K562 (cell line): ENCODE measurements around the gene SLCO3A1. TPM values are rescaled to one million over a fixed set of nuclear protein-coding genes. Genes with fewer than 3 reads are reported as not detected.

Experiments used
- ATAC-seq: fragments of 200-7000 bp; cut with Tn5 transposase; 3 replicates; pipeline ENCODE4 v1.9.1; 2020; ENCODE audit warnings: moderate library complexity
- BruUV-seq: library from RNA; stranded (reverse); fragments of 400-500 nt; replicated peaks from 2 replicates; lab custom pipeline; 2021; lab: Mats Ljungman, UMichigan
- CTCF ChIA-PET: fragments of 300-600 bp; formaldehyde crosslinking; extraction: SDS; loops from one replicate; lab custom pipeline; 2021; ENCODE audit warnings: low intra/inter-chr PET ratio; lab: Yijun Ruan, JAX
- POLR2A ChIA-PET: fragments of 300-600, 350-650 bp; sonication (Branson Sonifier 250); formaldehyde crosslinking; extraction: SDS; loops from one replicate; lab custom pipeline; 2021; ENCODE audit warnings: antibody characterized with exemption, inconsistent platforms; lab: Yijun Ruan, JAX
- DNase-seq, 4 experiments: peaks; one replicate each; pipeline versions ENCODE4 v3.0.0 to v3.0.0-alpha.2; 2011 to 2018; ENCODE audit warnings: low spot score in 3 of 4, mixed read lengths in 3 of 4; ENCODE audit errors: extremely low read depth in 1 of 4
- FAIRE-seq: peaks from 2 replicates; lab custom pipeline; 2011; peaks lifted over from hg19 to GRCh38; lab: Jason Lieb, UNC
- H2AFZ ChIP-seq: 2 replicates; pipeline ENCODE4 v1.6.0; 2011; ENCODE audit warnings: low read depth, low read length, control low read depth, inconsistent platforms
- H3K27ac ChIP-seq: fragments of 200-600 bp; 3 replicates; pipeline ENCODE4 v1.8.0; 2011; ENCODE audit warnings: low read depth, mild to moderate bottlenecking, control low read depth, inconsistent platforms, low read length, moderate library complexity, mixed read lengths; ENCODE audit errors: extremely low read depth
- H3K27me3 ChIP-seq, 2 experiments: fragments of 300-600 bp in 1 of 2; 2 replicates in 1 of 2; 3 replicates in 1 of 2; pipeline versions ENCODE4 v1.6.0 to v1.8.0; 2011; ENCODE audit warnings: inconsistent platforms in 2 of 2, low read length in 2 of 2, mild to moderate bottlenecking in 1 of 2, mixed read lengths in 1 of 2, moderate library complexity in 1 of 2; ENCODE audit not compliant: control insufficient read depth in 2 of 2, insufficient read depth in 2 of 2
- H3K36me3 ChIP-seq: fragments of 300-600 bp; 3 replicates; pipeline ENCODE4 v1.8.0; 2011; ENCODE audit warnings: mild to moderate bottlenecking, low read length, inconsistent platforms; ENCODE audit not compliant: control insufficient read depth, insufficient read depth
- H3K4me1 ChIP-seq, 2 experiments: fragments of 200-600 bp in 1 of 2; replicated peaks in 1 of 2; 2 replicates in 1 of 2; 3 replicates in 1 of 2; pipeline versions ENCODE4 v1.5.1 to v1.8.0; 2011; ENCODE audit warnings: inconsistent platforms in 2 of 2, low read length in 2 of 2, mild to moderate bottlenecking in 1 of 2, mixed read lengths in 1 of 2, moderate library complexity in 1 of 2; ENCODE audit not compliant: control insufficient read depth in 2 of 2, insufficient read depth in 2 of 2
- H3K4me2 ChIP-seq: 2 replicates; pipeline ENCODE4 v1.6.1; 2011; ENCODE audit warnings: low read length, control low read depth, inconsistent platforms, mixed read lengths; ENCODE audit not compliant: insufficient read depth
- H3K4me3 ChIP-seq: fragments of 200-600 bp; sonication (generic), shearing (Covaris generic); 2 replicates; pipeline ENCODE4 v1.5.1; 2016; ENCODE audit warnings: control low read depth, inconsistent platforms
- H3K79me2 ChIP-seq: fragments of 200-600 bp; 3 replicates; pipeline ENCODE4 v1.8.0; 2011; ENCODE audit warnings: low read length, inconsistent platforms; ENCODE audit not compliant: control insufficient read depth, insufficient read depth
- H3K9ac ChIP-seq, 2 experiments: 2 replicates each; pipeline versions ENCODE4 v1.6.0 to v1.6.1; 2011; ENCODE audit warnings: low read depth in 2 of 2, low read length in 2 of 2, control low read depth in 1 of 2, inconsistent platforms in 1 of 2, mild to moderate bottlenecking in 1 of 2, mixed read lengths in 1 of 2; ENCODE audit not compliant: insufficient read depth in 1 of 2
- H3K9me1 ChIP-seq: one replicate; pipeline ENCODE4 v1.6.0; 2011; ENCODE audit warnings: inconsistent platforms, mild to moderate bottlenecking, low read length, moderate library complexity; ENCODE audit not compliant: control insufficient read depth, insufficient read depth
- H3K9me3 ChIP-seq: replicated peaks from 2 replicates; pipeline ENCODE4 v1.5.1; 2011; ENCODE audit warnings: low read depth, low read length, inconsistent platforms; ENCODE audit not compliant: control insufficient read depth, insufficient read depth
- H4K20me1 ChIP-seq: replicated peaks from 2 replicates; pipeline ENCODE4 v1.6.1; 2011; ENCODE audit warnings: low read length, inconsistent platforms, mixed read lengths; ENCODE audit not compliant: control insufficient read depth, insufficient read depth
- NFYB ChIP-seq: IDR thresholded peaks from 2 replicates; pipeline ENCODE4 v1.6.1; 2011; ENCODE audit warnings: mild to moderate bottlenecking, moderate library complexity; ENCODE audit not compliant: insufficient read length; ENCODE audit errors: extremely low read depth
- ZBTB8A ChIP-seq: fragments of 450-650 bp; IDR thresholded peaks from 2 replicates; pipeline ENCODE4 v1.6.1; 2018; ENCODE audit warnings: mild to moderate bottlenecking, moderate library complexity; ENCODE audit not compliant: partially characterized antibody
- WGBS: fragments of 100-300 bp; shearing (Covaris generic); methylation state at CpG from one replicate; pipeline ENCODE4 v1.1.6; 2016; ENCODE audit warnings: low coverage, mixed read lengths; ENCODE audit not compliant: insufficient coverage; ENCODE audit errors: missing lambda C conversion rate; 5-methylcytosine and 5-hydroxymethylcytosine counted together
- in situ Hi-C: fragments of 300-500 bp; cut with MboI; formaldehyde crosslinking; loops from 4 replicates; pipeline ENCODE4 v1.15.0; 2018; ENCODE audit warnings: inconsistent platforms, mixed read lengths
- intact Hi-C: fragments of 100-400 bp; cut with micrococcal nuclease; formaldehyde crosslinking; loops from 2 replicates; pipeline ENCODE4 v1.14.2; 2022
- polyA plus RNA-seq, 8 experiments: library from polyadenylated mRNA; depleted of rRNA in 4 of 8; stranded (reverse) in 5 of 8; unstranded in 3 of 8; fragments of >200 nt; fragmentation: Nextera tagmentation in 2 of 8; fragmentation: Illumina TruSeq in 1 of 8; extraction: Ambion mirVana in 2 of 8; extraction: Trizol in 1 of 8; gene quantifications; 2 replicates each; pipeline versions ENCODE4 v1.2.1 to v1.2.3, GENCODE V29; 2011 to 2014; ENCODE audit warnings: inconsistent platforms in 1 of 8, missing spikeins in 1 of 8
- total RNA-seq, 7 experiments: library from RNA; depleted of rRNA in 6 of 7; stranded (reverse); fragments of >200 nt in 6 of 7; fragmentation: Illumina TruSeq in 2 of 7; extraction: Trizol in 2 of 7; gene quantifications; 2 replicates each; pipeline versions ENCODE4 v1.2.1 to v1.2.3, GENCODE V29; 2011 to 2021; ENCODE audit warnings: low replicate concordance in 1 of 7
- TF ChIP-seq, protein P1 (sequence below): fragments of 200-800 bp; sonication (Bioruptor generic); IDR thresholded peaks from 2 replicates; pipeline ENCODE4 v1.6.1; 2017; ENCODE audit warnings: missing genetic modification characterization, missing compliant biosample characterization

The SLCO3A1 gene
- total and polyA plus RNA-seq, 9 of the 15 experiments (the other 6 are each of a cell fraction or from before 2014, with no cell fraction given), result 0.01 to 0.84 (median 0.06) TPM; not detected in 3

DNA sequence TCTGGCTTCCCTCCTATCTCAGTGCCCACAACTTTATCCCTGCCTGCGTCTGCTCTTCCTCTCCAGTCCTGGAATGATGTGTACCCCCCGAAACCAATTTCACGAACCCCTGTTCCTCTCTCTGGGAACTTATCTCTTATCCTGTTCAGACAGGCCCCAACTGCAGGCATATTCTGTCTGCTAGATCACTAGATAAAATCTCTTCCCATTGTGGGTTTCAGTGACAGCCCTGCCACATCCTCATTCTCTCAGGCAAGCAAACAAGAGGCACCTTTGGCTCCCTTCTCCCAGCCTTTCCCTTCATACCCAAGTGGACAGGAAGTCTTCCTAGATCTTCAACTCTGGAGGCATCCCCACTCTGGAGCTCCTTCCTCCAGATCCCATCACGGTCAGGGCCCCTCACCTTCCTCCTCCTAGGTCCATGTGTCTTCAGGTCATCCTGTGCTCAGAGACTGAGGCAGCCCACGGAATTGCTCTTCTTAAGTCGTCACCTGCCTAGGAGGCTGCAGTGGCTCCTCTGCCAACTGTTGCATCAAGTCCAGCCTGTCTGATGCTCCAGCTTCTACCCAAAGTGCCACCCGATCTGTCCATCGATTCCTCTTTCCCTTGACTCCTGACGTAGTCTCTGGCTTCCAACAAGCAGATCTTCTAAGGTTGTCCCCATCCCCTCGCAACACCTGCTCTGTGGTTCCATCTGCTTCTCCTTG, 190.8 kb downstream of the SLCO3A1 start:
- no peaks in the 10 kb centered on the region for H3K9me3 ChIP-seq
- in situ Hi-C loops, result no loop called here
- no peaks in the 10 kb centered on the region for H3K36me3 ChIP-seq
- H3K27me3 ChIP-seq, result peaks cover 0 to 4% of the 10 kb centered on the region in 2 experiments; a peak in 1 of 5 replicates
- no TSS peak for BruUV-seq
- H3K9ac ChIP-seq, result no peak overlapping the region
- ChIA-PET POLR2A (no interaction called here), CTCF (no interaction called here)
- no peaks in the 10 kb centered on the region for H4K20me1 ChIP-seq
- no peak overlapping the region for H3K27ac ChIP-seq
- no peaks in the 10 kb centered on the region for H3K79me2 ChIP-seq
- ATAC-seq (no peak), FAIRE-seq (no peak), DNase-seq (no peak)
- no peak overlapping the region for H3K4me3 ChIP-seq
- no peak overlapping the region for H3K4me2 ChIP-seq
- intact Hi-C loops, result no loop called here
- no peak overlapping the region for H2AFZ ChIP-seq
- 2% methylated on average over 10 of the region's 10 CpGs for WGBS
- H3K4me1 ChIP-seq, result no peaks in the 10 kb centered on the region
- TF ChIP-seq ZBTB8A, result no peak
- TF ChIP-seq, protein P1, sequence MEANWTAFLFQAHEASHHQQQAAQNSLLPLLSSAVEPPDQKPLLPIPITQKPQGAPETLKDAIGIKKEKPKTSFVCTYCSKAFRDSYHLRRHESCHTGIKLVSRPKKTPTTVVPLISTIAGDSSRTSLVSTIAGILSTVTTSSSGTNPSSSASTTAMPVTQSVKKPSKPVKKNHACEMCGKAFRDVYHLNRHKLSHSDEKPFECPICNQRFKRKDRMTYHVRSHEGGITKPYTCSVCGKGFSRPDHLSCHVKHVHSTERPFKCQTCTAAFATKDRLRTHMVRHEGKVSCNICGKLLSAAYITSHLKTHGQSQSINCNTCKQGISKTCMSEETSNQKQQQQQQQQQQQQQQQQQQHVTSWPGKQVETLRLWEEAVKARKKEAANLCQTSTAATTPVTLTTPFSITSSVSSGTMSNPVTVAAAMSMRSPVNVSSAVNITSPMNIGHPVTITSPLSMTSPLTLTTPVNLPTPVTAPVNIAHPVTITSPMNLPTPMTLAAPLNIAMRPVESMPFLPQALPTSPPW (CRISPR knock-in tag), result peak; percentile 14; the same call in 1 of the 2 replicates
- no peak for TF ChIP-seq NFYB
- no peaks in the 10 kb centered on the region for H3K9me1 ChIP-seq
